KBM-7 (cell line): ENCODE results near the gene USHBP1.

ENCODE experiments used
- DNase-seq: peaks from one replicate; pipeline ENCODE4 v3.0.0-alpha.2; 2015
- in situ Hi-C: fragments of 300-500 bp; cut with MboI; formaldehyde crosslinking; loops from 2 replicates; pipeline ENCODE4 v1.14.3; 2020; ENCODE audit warnings: low sequenced_read_pairs, low pct_unique_long_range_greater_than_20kb, mixed read lengths

The USHBP1 gene

GRCh38 chr19:17244618-17245534 lies 19.7 kb downstream of the USHBP1 start:
- DNase-seq = no peak
- in situ Hi-C loops = no loop called here

- DNase-seq = no peak
- in situ Hi-C loops = no loop called here
Measured at GRCh38 chr19:17243830-17244617, 20.5 kb downstream of the USHBP1 start.

- no peak for DNase-seq
- in situ Hi-C loops = no loop called here
Measured at GRCh38 chr19:17243211-17243829, 21.2 kb downstream of the USHBP1 start.

GRCh38 chr19:17242431-17243208 lies 21.9 kb downstream of the USHBP1 start:
- no peak for DNase-seq
- in situ Hi-C loops = no loop called here

- in situ Hi-C loops = no loop called here
- no peak for DNase-seq
Measured at GRCh38 chr19:17240826-17241399, 23.6 kb downstream of the USHBP1 start.

- no peak for DNase-seq
- in situ Hi-C loops = no loop called here
Measured at GRCh38 chr19:17240062-17240752, 24.3 kb downstream of the USHBP1 start.

- in situ Hi-C loops = no loop called here
- DNase-seq = no peak
Measured at GRCh38 chr19:17237747-17238706, 26.5 kb downstream of the USHBP1 start.

GRCh38 chr19:17236811-17237543 lies 27.6 kb downstream of the USHBP1 start:
- in situ Hi-C loops = no loop called here
- DNase-seq = no peak

- DNase-seq = no peak
- in situ Hi-C loops = no loop called here
Measured at GRCh38 chr19:17235971-17236777, 28.4 kb downstream of the USHBP1 start.

- in situ Hi-C loops = no loop called here
- DNase-seq = peak; percentile 69
Measured at GRCh38 chr19:17235300-17235970, 29.1 kb downstream of the USHBP1 start.

- peak; percentile 79 for DNase-seq
- in situ Hi-C loops = no loop called here
Measured at GRCh38 chr19:17234911-17235299, 29.6 kb downstream of the USHBP1 start.

- in situ Hi-C loops = no loop called here
- no peak for DNase-seq
Measured at GRCh38 chr19:17232258-17232657, 32.3 kb downstream of the USHBP1 start.

GRCh38 chr19:17229890-17230289 lies 34.7 kb downstream of the USHBP1 start:
- in situ Hi-C loops = no loop called here
- no peak for DNase-seq

GRCh38 chr19:17227798-17228367 lies 36.7 kb downstream of the USHBP1 start:
- in situ Hi-C loops = no loop called here
- DNase-seq = no peak
